Muscle of back (tissue), 13 donors: ENCODE measurements around the gene CASR. TPM values are rescaled to one million over a fixed set of nuclear protein-coding genes. Genes with fewer than 3 reads are reported as not detected.
"Not testable (repeated sequence)": the region's sequence is repeated elsewhere in the genome, so short reads cannot be mapped to it uniquely, and the experiment has no call there.

Experiments
- DNase-seq, 3 donors: peaks; one replicate each; pipeline versions ENCODE4 v3.0.0 to v3.0.0-alpha.2; 2013
- long read RNA-seq, 9 donors: transcript quantifications; one replicate each; lab custom pipeline, GENCODE V29; 2026
- polyA plus RNA-seq, 10 donors: library from polyadenylated mRNA; unstranded; fragments of 120-200 nt; gene quantifications; one replicate each; pipeline ENCODE4 v1.2.1, GENCODE V29; 2013; ENCODE audit not compliant: insufficient read length in 10 of 10

Gene CASR
- polyA plus RNA-seq: under 1 TPM in 4 of 10 donors, not detected in 6; 0.03 to 0.05 (median 0.03) TPM
- long read RNA-seq, donor 1: 0 reads
- long read RNA-seq, donor 2: 0 reads
- long read RNA-seq, donor 3: 0 reads
- long read RNA-seq, donor 4: 0 reads
- long read RNA-seq, donor 5: 0 reads
- long read RNA-seq, donor 6: 0 reads
- long read RNA-seq, donor 7: 0 reads
- long read RNA-seq, donor 8: 0 reads
- long read RNA-seq, donor 9: 0 reads

- no peak for DNase-seq
Observed at GRCh38 chr3:122183521-122183892, at the start of gene CASR. TSS of gene CASR (plus strand) at chr3:122183668. CDS start at chr3:122254190, 70,522 bp downstream.

GRCh38 chr3:122146466-122146865 lies 37.0 kb upstream of the CASR start:
- no peak for DNase-seq

- no peak for DNase-seq
Observed at GRCh38 chr3:122148941-122149627, 34.4 kb upstream of the CASR start.

- DNase-seq: no peak
Observed at GRCh38 chr3:122151480-122151879, 32.0 kb upstream of the CASR start.

GRCh38 chr3:122164983-122165382 lies 18.5 kb upstream of the CASR start:
- DNase-seq: not testable (repeated sequence)

- DNase-seq: no peak
Observed at GRCh38 chr3:122167630-122168029, 15.8 kb upstream of the CASR start.

- DNase-seq: no peak
Observed at GRCh38 chr3:122168044-122168443, 15.4 kb upstream of the CASR start.

GRCh38 chr3:122169911-122170310 lies 13.6 kb upstream of the CASR start:
- DNase-seq: no peak

GRCh38 chr3:122171361-122171760 lies 12.1 kb upstream of the CASR start:
- DNase-seq: not testable (repeated sequence)

GRCh38 chr3:122178711-122179110 lies 4.8 kb upstream of the CASR start:
- DNase-seq: no peak

- no peak for DNase-seq
Observed at GRCh38 chr3:122183893-122184590, 574 bp downstream of the CASR start.

GRCh38 chr3:122184591-122184929 lies 1.1 kb downstream of the CASR start:
- DNase-seq: no peak

GRCh38 chr3:122186372-122186771 lies 2.9 kb downstream of the CASR start:
- no peak for DNase-seq

- no peak for DNase-seq
Observed at GRCh38 chr3:122188737-122189136, 5.3 kb downstream of the CASR start.

GRCh38 chr3:122189357-122189756 lies 5.9 kb downstream of the CASR start:
- DNase-seq: no peak

- DNase-seq: no peak
Observed at GRCh38 chr3:122190525-122190924, 7.1 kb downstream of the CASR start.

- no peak for DNase-seq
Observed at GRCh38 chr3:122198966-122199365, 15.5 kb downstream of the CASR start.

GRCh38 chr3:122199552-122199951 lies 16.1 kb downstream of the CASR start:
- no peak for DNase-seq

- DNase-seq: no peak
Observed at GRCh38 chr3:122200661-122201060, 17.2 kb downstream of the CASR start.

- DNase-seq: not testable (repeated sequence)
Observed at GRCh38 chr3:122201476-122201875, 18.0 kb downstream of the CASR start.

GRCh38 chr3:122208579-122208978 lies 25.1 kb downstream of the CASR start:
- no peak for DNase-seq

- no peak for DNase-seq
Observed at GRCh38 chr3:122213650-122214049, 30.2 kb downstream of the CASR start.

- no peak for DNase-seq
Observed at GRCh38 chr3:122214711-122215110, 31.2 kb downstream of the CASR start.
